GM13976 (cell line): ENCODE data around the gene MRPL12.

Experiments
- DNase-seq: peaks from one replicate; pipeline ENCODE4 v3.0.0; 2012; ENCODE audit warnings: low spot score
- CTCF ChIP-seq: IDR thresholded peaks from 2 replicates; pipeline ENCODE4 v1.5.1; 2012; ENCODE audit warnings: borderline replicate concordance, mild to moderate bottlenecking; ENCODE audit not compliant: insufficient read depth; ENCODE audit errors: extremely low read depth, missing control alignments, control extremely low read depth
- in situ Hi-C: fragments of 300-500 bp; cut with MboI; formaldehyde crosslinking; loops from one replicate; pipeline ENCODE4 v1.12.0; 2022; ENCODE audit warnings: low sequenced_read_pairs, mixed read lengths, inconsistent platforms; ENCODE audit not compliant: unreplicated experiment

MRPL12 gene

DNA sequence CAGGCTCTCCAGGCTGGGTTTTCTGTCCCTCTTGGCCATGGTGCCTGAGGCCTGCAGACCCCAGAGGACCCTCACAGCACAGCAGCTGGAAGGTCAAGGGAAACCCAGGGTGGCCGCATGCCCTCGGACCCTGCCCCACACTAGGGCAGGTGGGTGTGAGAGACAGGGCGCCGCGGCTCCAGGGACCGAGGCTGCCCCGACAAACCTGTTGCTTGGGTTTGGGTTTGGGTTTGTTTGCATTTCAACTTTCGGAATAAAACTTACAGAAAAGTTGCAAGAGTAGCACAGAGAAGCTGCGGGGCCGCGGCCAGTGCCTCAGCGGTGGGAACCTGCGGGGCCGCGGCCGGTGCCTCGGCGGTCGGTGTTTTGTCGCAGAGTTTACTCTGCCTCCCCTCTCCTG is 11.6 kb upstream of the MRPL12 start:
- in situ Hi-C loops = no loop called here
- TF ChIP-seq CTCF = no peak
- DNase-seq = no peak

DNA sequence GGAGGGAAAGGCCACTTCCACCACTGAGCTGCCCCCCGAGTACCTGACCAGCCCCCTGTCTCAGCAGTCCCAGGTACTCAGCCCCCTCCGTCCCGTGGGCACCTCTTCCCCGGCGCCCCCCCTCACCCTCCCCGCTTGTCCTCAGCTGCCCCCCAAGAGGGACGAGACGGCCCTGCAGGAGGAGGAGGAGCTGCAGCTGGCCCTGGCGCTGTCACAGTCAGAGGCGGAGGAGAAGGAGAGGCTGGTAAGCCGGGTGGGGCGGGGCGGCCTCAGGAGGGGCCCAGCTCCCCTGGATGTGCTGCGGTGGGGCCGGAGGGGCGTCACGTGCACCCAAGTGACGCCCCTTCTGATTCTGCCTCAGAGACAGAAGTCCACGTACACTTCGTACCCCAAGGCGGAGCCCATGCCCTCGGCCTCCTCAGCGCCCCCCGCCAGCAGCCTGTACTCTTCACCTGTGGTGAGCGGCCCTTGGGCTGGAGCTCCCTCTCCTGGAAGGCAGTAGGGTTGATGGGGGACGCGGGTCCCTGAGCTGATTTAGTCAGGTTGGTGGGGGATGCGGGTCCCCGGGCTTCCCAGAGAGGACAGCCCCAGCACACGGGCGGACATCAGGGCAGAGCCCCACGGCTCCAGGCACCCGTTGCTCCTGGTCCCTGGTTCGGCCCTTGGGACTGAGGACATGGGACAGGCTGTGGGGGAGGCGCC is 9.5 kb upstream of the MRPL12 start:
- in situ Hi-C loops = no loop called here
- no peak for TF ChIP-seq CTCF
- no peak for DNase-seq

GRCh38 chr17:81694810-81695209 is 8.4 kb upstream of the MRPL12 start:
- in situ Hi-C loops = no loop called here
- no peak for DNase-seq
- TF ChIP-seq CTCF = no peak

DNA sequence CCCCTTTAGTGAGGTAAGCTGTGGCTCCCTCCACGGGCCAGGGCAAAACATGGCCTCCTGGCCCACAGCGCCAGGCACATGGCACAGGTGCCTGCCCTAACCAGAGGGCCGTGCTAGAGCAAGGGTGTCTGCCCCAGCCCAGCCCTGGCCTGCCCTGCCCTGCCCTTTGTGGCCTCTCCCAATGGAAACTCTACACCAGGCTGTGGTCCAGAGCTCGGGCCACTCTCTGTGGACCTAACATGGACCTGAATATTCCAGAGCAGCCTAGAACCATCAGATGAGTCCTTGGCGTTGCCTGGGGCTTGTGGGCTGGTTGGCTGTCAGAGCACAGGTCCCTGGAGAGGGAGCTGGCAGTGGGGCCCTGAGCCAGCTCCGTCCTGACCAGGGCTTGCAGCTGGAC is 8.0 kb upstream of the MRPL12 start:
- TF ChIP-seq CTCF = no peak
- in situ Hi-C loops = no loop called here
- no peak for DNase-seq

DNA sequence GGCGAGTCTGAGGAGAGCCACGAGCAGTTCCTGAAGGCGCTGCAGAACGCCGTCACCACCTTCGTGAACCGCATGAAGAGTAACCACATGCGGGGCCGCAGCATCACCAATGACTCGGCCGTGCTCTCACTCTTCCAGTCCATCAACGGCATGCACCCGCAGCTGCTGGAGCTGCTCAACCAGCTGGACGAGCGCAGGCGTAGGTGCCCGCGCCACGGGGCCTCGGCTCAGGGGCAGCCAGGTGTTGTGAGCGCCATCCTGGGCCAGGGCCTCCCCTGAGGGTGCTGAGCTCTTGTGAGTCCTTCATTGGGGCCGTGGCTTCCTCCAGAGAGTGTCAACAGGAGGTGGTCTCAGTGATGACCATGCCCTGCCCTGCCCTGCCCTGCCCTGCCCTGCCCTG is 7.4 kb upstream of the MRPL12 start:
- TF ChIP-seq CTCF = no peak
- no peak for DNase-seq
- in situ Hi-C loops = no loop called here

DNA sequence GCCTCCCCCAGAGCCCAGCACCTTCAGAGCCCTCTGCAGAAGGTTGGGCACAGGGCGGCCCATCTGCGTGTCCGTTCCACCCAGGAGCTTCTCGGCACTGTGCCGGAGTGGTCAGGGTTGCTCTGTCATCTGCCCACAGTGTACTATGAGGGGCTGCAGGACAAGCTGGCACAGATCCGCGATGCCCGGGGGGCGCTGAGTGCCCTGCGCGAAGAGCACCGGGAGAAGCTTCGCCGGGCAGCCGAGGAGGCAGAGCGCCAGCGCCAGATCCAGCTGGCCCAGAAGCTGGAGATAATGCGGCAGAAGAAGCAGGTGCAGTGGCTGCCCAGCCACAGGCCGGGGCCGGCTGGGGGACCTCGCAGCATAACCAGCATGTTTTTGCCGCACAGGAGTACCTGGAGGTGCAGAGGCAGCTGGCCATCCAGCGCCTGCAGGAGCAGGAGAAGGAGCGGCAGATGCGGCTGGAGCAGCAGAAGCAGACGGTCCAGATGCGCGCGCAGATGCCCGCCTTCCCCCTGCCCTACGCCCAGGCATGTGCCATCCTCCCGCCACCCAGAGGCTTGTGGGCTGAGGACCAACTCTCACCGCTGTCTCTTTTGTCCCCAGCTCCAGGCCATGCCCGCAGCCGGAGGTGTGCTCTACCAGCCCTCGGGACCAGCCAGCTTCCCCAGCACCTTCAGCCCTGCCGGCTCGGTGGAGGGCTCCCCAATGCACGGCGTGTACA is 6.8 kb upstream of the MRPL12 start:
- no peak for DNase-seq
- no peak for TF ChIP-seq CTCF
- in situ Hi-C loops = no loop called here
